ENCODE measurements around the gene FBL. TPM values are rescaled to one million over a fixed set of nuclear protein-coding genes. Genes with fewer than 3 reads are reported as not detected.

Gene FBL
- 143 TPM for total RNA-seq

DNA sequence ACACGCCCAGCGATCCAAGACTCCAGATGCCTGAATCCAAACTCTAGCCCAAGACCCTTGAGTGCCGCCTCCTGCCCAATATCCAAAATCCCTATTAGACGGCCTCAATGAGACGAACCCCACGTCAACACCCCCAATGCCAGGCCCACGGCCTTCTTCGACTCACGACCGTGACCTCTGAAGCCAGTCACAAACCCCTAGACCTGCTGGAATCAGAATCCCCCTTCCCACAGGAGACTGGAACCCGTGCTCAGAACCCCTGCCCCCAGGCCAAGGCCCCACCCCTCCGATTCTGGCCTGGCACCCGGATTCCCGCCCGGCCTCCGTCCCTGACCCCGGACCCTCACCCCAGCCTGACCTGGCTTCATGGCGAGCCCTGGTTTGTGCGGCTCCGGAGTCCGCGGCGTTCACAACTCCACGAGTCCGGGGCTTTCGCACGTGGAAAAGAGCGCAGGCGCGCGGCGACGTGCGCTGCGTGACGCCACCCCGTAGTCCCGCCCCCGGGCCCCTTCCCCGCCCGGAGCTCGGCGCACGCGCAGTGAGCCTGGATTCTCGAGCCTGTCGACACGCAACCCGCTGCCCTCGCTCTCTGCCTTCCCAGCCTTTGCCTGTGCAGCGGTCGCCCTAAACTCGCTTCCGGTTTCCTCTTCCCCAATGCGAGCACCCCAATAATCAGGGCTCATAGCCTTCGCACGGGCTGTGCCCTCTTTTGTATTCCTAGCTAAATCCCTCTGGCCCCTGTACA is at the start of gene FBL:
FBL (minus strand) TSS at position 447 of the 745 bp plus-strand sequence; CDS start at position 368, 79 bp downstream.

DNA sequence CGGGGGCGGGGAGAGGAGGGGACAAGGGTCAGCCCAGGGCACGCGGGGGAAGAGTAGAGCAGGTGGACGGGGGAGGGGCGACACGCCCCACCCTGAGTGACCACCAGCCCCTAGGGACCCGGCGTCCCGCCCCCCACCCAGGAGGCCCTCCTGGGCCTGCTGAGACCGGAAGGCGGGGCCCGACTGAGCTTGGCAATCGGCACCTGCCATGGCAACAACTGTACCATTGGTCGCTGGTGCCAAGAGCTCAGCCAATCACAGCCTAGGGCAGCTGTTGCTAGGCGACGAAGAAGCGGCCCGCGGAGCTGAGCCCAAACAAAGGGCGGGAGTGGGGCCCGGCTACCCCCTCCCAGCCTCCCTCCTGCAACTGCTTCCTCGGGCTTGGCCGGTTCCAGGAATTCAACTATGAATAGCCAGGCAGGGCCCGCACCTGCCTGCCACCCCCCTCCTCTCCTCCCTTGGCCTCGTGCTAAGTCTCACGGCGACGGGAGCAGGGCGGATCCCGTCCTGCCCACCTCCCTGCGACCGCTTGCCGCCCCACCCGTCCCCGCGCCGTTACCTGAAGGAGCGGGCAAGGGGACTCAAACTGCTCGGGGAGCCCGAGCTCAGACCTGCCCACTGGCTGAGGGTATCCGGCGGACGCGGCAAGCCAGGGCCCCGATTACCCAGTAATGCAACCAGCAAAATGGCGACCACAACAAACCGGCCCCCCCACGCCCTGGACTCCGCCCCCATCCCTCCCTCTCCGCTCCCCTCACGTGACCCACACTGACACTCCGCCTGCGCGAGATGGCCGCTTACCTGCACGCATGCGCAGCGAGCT is 12.5 kb downstream of the FBL start, which contains the start of gene DYRK1B:
DYRK1B (minus strand) TSS at position 699 of the 823 bp plus-strand sequence. CDS start 2,295 bp downstream, outside the sequence.

Other genes starting within 250 kb of the FBL start
- not detected for gene LGALS13, start 243.9 kb downstream of the FBL start, total RNA-seq
- not detected for gene LGALS16, start 190.5 kb downstream of the FBL start, total RNA-seq
- not detected for gene LGALS14, start 141.9 kb downstream of the FBL start, total RNA-seq
- gene CLC, start 108.3 kb downstream of the FBL start, total RNA-seq, result not detected
- gene LEUTX, start 67.5 kb downstream of the FBL start, total RNA-seq, result not detected
- 29.4 TPM for gene DYRK1B, start 12.2 kb downstream of the FBL start, total RNA-seq
- 3.5 TPM for gene FCGBP, start 88.3 kb upstream of the FBL start, total RNA-seq
- gene PSMC4, start 124.8 kb upstream of the FBL start, total RNA-seq, result 64.5 TPM
- gene ZNF546, start 150.7 kb upstream of the FBL start, total RNA-seq, result 19.0 TPM
- 61.4 TPM for gene ZNF780B, start 209.9 kb upstream of the FBL start, total RNA-seq
- 56.6 TPM for gene ZNF780A, start 244.6 kb upstream of the FBL start, total RNA-seq

Measured in camera-type eye (tissue), 1 donor.